Endothelial cell (in vitro differentiated cells): Measurements from ENCODE around the gene PLEKHA6. TPM values are rescaled to one million over a fixed set of nuclear protein-coding genes. Genes with fewer than 3 reads are reported as not detected.

ENCODE experiments used
- DNase-seq: peaks from one replicate; pipeline ENCODE4 v3.0.0; 2021; ENCODE audit warnings: low spot score
- H3K27ac Mint-ChIP-seq: one replicate; pipeline ENCODE4 v1.8.0; 2021; ENCODE audit warnings: mixed read lengths, inconsistent platforms; ENCODE audit not compliant: unreplicated experiment
- H3K27me3 Mint-ChIP-seq: one replicate; pipeline ENCODE4 v1.8.0; 2021; ENCODE audit warnings: mild to moderate bottlenecking, moderate library complexity, mixed read lengths, inconsistent platforms; ENCODE audit not compliant: unreplicated experiment
- H3K36me3 Mint-ChIP-seq: one replicate; pipeline ENCODE4 v1.8.0; 2021; ENCODE audit warnings: mild to moderate bottlenecking, low read depth, mixed read lengths, inconsistent platforms; ENCODE audit not compliant: unreplicated experiment
- H3K4me1 Mint-ChIP-seq: one replicate; pipeline ENCODE4 v1.8.0; 2021; ENCODE audit warnings: mild to moderate bottlenecking, mixed read lengths, inconsistent platforms; ENCODE audit not compliant: unreplicated experiment
- H3K4me3 Mint-ChIP-seq: one replicate; pipeline ENCODE4 v1.8.0; 2021; ENCODE audit warnings: mild to moderate bottlenecking, mixed read lengths, inconsistent platforms; ENCODE audit not compliant: unreplicated experiment
- H3K9me3 Mint-ChIP-seq: one replicate; pipeline ENCODE4 v1.8.0; 2021; ENCODE audit warnings: mixed read lengths, inconsistent platforms; ENCODE audit not compliant: unreplicated experiment
- total RNA-seq: library from RNA; stranded (reverse); fragmentation: NEBNext Ultra II Directional; extraction: Animal tissue kit (Norgen Biotek cat#: 25700); gene quantifications from one replicate; pipeline ENCODE4 v1.2.1, GENCODE V29; 2021; ENCODE audit not compliant: unreplicated experiment
- TF ChIP-seq, protein P1 (sequence below): fragments of 200-600 bp; sonication (generic); IDR thresholded peaks from one replicate; pipeline ENCODE4 v1.5.0; 2021; ENCODE audit warnings: antibody characterized with exemption; ENCODE audit not compliant: unreplicated experiment

Gene PLEKHA6
- total RNA-seq, 1 donor from 2014 or later, result 3.7 TPM

DNA sequence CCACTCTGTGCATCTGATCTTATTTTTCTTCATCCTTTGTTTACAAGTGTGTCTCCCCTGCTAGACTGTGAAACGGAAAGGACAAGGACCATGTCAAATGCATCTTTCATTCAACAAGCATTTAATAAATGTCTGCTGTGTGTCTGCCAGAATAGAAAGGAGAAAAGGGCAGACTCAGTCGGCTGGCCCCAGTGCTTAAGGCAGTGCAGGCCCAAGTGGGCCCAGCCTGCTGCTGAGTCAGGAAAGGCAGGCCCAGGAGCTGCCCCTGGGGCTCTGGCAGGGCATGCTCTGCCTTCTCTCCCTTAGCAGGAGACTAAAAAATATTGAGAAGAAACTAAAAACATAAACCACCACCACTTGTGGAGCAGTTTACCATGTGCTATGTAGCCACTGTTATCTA, 38.1 kb downstream of the PLEKHA6 start:
- DNase-seq, result no peak
- Mint-ChIP-seq H3K4me3 (no peak overlapping the region), H3K4me1 (peaks cover 20% of the 10 kb centered on the region), H3K27ac (no peak overlapping the region), H3K36me3 (no peaks in the 10 kb centered on the region), H3K9me3 (no peaks in the 10 kb centered on the region), H3K27me3 (peaks cover 2% of the 10 kb centered on the region)
- TF ChIP-seq, protein P1, sequence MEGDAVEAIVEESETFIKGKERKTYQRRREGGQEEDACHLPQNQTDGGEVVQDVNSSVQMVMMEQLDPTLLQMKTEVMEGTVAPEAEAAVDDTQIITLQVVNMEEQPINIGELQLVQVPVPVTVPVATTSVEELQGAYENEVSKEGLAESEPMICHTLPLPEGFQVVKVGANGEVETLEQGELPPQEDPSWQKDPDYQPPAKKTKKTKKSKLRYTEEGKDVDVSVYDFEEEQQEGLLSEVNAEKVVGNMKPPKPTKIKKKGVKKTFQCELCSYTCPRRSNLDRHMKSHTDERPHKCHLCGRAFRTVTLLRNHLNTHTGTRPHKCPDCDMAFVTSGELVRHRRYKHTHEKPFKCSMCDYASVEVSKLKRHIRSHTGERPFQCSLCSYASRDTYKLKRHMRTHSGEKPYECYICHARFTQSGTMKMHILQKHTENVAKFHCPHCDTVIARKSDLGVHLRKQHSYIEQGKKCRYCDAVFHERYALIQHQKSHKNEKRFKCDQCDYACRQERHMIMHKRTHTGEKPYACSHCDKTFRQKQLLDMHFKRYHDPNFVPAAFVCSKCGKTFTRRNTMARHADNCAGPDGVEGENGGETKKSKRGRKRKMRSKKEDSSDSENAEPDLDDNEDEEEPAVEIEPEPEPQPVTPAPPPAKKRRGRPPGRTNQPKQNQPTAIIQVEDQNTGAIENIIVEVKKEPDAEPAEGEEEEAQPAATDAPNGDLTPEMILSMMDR, result no peak

DNA sequence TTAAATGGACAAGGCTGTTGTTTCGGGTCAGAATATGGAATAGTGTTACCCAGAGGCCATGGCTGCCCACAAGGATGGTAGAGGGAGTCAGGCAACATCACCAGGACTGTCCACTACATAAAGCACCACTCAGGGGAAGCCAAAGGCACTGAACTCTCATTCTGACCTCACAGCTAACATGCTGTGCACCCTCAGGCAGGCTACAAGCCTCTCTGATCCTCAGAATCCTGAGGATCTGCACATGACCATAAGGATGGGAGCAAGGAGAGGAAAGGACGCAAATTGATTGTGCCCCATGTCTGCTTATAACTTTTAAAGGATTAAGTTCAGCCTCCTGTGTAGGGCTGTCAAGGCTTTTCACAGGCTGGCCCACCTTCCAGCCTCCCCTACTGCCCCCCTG, 38.7 kb downstream of the PLEKHA6 start:
- no peak for DNase-seq
- no peak overlapping the region for H3K27ac Mint-ChIP-seq
- peaks cover 2% of the 10 kb centered on the region for H3K27me3 Mint-ChIP-seq
- peaks cover 21% of the 10 kb centered on the region for H3K4me1 Mint-ChIP-seq
- H3K4me3 Mint-ChIP-seq, result no peak overlapping the region
- H3K36me3 Mint-ChIP-seq, result no peaks in the 10 kb centered on the region
- TF ChIP-seq, protein P1, result no peak
- H3K9me3 Mint-ChIP-seq, result no peaks in the 10 kb centered on the region

DNA sequence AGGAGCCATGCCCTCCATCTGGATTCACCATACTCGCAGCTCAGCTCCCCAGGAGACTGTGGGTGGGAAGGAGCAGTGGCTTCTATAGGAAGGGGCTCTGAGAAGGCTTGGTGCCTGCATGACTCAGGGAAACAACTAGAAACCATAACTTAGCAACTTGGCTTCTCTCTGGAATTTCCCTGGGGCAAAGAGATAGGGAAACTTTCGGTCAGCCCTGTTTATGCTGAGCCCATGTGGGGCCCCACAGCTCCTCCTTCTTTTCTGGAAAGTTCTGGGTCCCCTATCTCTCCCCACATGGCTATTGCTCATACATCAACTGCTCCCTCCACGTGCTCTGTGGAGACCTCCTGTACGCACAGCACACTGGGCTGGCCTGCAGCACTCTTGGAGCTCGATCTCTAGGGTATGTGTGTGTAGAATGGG, 39.3 kb downstream of the PLEKHA6 start:
- DNase-seq, result no peak
- Mint-ChIP-seq H3K36me3 (no peaks in the 10 kb centered on the region), H3K9me3 (no peaks in the 10 kb centered on the region), H3K4me1 (peaks cover 27% of the 10 kb centered on the region), H3K27me3 (peaks cover 2% of the 10 kb centered on the region), H3K4me3 (no peak overlapping the region), H3K27ac (no peak overlapping the region)
- TF ChIP-seq, protein P1, result no peak

DNA sequence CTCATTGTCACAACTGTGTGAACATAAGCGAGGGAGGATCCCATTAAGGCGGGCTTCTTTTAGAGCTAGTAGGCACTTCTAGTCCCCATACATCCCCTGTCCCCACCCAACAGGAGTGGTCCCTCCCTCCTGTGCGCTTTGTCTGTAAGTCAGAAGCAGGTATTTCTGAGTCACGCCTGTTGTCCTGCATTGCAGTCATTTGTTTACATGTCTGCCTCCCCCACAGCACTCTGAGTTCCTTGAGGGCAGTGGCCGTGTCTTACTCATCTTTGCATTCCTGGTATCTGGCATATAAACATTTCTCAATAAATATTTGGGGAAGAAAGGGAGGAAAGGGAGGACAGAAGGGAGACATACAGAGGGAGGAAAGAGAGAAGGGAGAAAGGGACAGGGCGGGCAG, 40.3 kb downstream of the PLEKHA6 start:
- Mint-ChIP-seq H3K27me3 (peaks cover 2% of the 10 kb centered on the region), H3K4me3 (no peak overlapping the region), H3K36me3 (no peaks in the 10 kb centered on the region), H3K27ac (no peak overlapping the region), H3K4me1 (peaks cover 32% of the 10 kb centered on the region), H3K9me3 (no peaks in the 10 kb centered on the region)
- DNase-seq, result no peak
- TF ChIP-seq, protein P1, result no peak

DNA sequence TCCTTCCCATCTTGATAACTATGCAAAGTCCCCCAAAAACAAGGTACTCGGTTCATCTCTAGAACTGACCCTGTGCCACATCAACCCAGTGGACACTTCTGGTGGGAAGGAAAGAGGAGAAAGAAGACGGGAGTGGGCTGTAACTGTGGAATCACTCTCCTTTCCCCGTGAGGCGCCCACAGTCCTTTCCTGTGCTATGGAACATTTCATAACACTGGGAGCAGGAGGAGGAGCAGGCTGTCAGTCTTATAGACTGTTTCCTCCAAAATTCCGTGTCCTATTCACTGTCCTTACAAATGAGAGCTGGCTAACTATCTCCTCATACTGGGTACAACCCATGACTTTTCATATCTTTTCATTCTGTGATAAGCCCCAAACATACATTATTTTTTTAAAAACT, 40.7 kb downstream of the PLEKHA6 start:
- no peak overlapping the region for H3K4me3 Mint-ChIP-seq
- TF ChIP-seq, protein P1, result no peak
- no peaks in the 10 kb centered on the region for H3K9me3 Mint-ChIP-seq
- H3K36me3 Mint-ChIP-seq, result no peaks in the 10 kb centered on the region
- no peak for DNase-seq
- H3K27me3 Mint-ChIP-seq, result peaks cover 2% of the 10 kb centered on the region
- H3K27ac Mint-ChIP-seq, result peak overlapping the region; percentile 62
- peaks cover 36% of the 10 kb centered on the region for H3K4me1 Mint-ChIP-seq
